CD4-positive, alpha-beta T cell treated with Interferon alpha-2 for 1 hour (primary cell): Measurements from ENCODE around the gene CDCP1.
"Not testable (repeated sequence)": the region's sequence is repeated elsewhere in the genome, so short reads cannot be mapped to it uniquely, and the experiment has no call there.

Experiments
- DNase-seq, 2 donors: peaks; one replicate each; pipeline ENCODE4 v3.0.0-alpha.2; 2020 to 2022

CDCP1 gene

GRCh38 chr3:45169125-45169904 is 23.1 kb upstream of the CDCP1 start:
- DNase-seq, result no peak

GRCh38 chr3:45168451-45168850 is 22.3 kb upstream of the CDCP1 start:
- DNase-seq, result no peak

- peak; percentile 75 to 80 for DNase-seq
Observed at GRCh38 chr3:45167011-45167911, 21.1 kb upstream of the CDCP1 start.

- DNase-seq, result no peak
Observed at GRCh38 chr3:45166321-45166879, 20.2 kb upstream of the CDCP1 start.

GRCh38 chr3:45165497-45166283 is 19.5 kb upstream of the CDCP1 start:
- no peak for DNase-seq

GRCh38 chr3:45164056-45164455 is 17.9 kb upstream of the CDCP1 start:
- DNase-seq, result no peak

GRCh38 chr3:45163481-45163880 is 17.3 kb upstream of the CDCP1 start:
- DNase-seq, result peak in 1 of 2 donors; percentile 9

- no peak for DNase-seq
Observed at GRCh38 chr3:45154641-45155147, 8.5 kb upstream of the CDCP1 start.

GRCh38 chr3:45153658-45154437 is 7.7 kb upstream of the CDCP1 start:
- no peak for DNase-seq

- DNase-seq, result no peak
Observed at GRCh38 chr3:45152307-45152706, 6.1 kb upstream of the CDCP1 start.

GRCh38 chr3:45151100-45151499 is 4.9 kb upstream of the CDCP1 start:
- DNase-seq, result no peak

- no peak for DNase-seq
Observed at GRCh38 chr3:45148921-45149320, 2.7 kb upstream of the CDCP1 start.

GRCh38 chr3:45145223-45145622 is 955 bp downstream of the CDCP1 start:
- no peak for DNase-seq

GRCh38 chr3:45143673-45144671 is 2.2 kb downstream of the CDCP1 start:
- no peak for DNase-seq

- not testable (repeated sequence) for DNase-seq
Observed at GRCh38 chr3:45140770-45141155, 5.4 kb downstream of the CDCP1 start.

GRCh38 chr3:45140141-45140769 is 5.9 kb downstream of the CDCP1 start:
- no peak for DNase-seq

- no peak for DNase-seq
Observed at GRCh38 chr3:45139372-45140140, 6.6 kb downstream of the CDCP1 start.

GRCh38 chr3:45137656-45138181 is 8.5 kb downstream of the CDCP1 start:
- no peak for DNase-seq

- no peak for DNase-seq
Observed at GRCh38 chr3:45135959-45136358, 10.2 kb downstream of the CDCP1 start.
